CD4-positive, alpha-beta T cell (primary cell): Measurements from ENCODE around the gene PID1. TPM values are rescaled to one million over a fixed set of nuclear protein-coding genes. Genes with fewer than 3 reads are reported as not detected.

ENCODE experiments used
- ATAC-seq: fragments of 200-7000 bp; cut with Tn5 transposase; one replicate; pipeline ENCODE4 v1.10.0; 2022; ENCODE audit warnings: mild to moderate bottlenecking; ENCODE audit not compliant: poor library complexity
- CTCF ChIA-PET: fragments of 350-600 bp; sonication (Branson Sonifier 250); formaldehyde crosslinking; loops from one replicate; lab custom pipeline; 2021; ENCODE audit warnings: antibody characterized with exemption, inconsistent platforms; lab: Charles Lee
- POLR2A ChIA-PET: fragments of 350-600 bp; sonication (Branson Sonifier 250); formaldehyde crosslinking; loops from one replicate; lab custom pipeline; 2021; ENCODE audit warnings: antibody characterized with exemption, inconsistent platforms; lab: Charles Lee
- DNase-seq, 14 experiments: peaks; one replicate each; pipeline ENCODE4 v3.0.0-alpha.2; 2013 to 2020; ENCODE audit warnings: mixed read lengths in 2 of 14
- H3K27ac ChIP-seq, 2 donors: one replicate each; pipeline versions ENCODE4 v1.5.1 to v1.7.0; 2013; ENCODE audit warnings: low read length in 2 of 2, low read depth in 1 of 2, mild to moderate bottlenecking in 1 of 2
- H3K27me3 ChIP-seq, 2 experiments: 1 replicate in 1 of 2; 2 replicates in 1 of 2; pipeline versions ENCODE4 v1.6.1 to v1.7.0; 2013; ENCODE audit warnings: low read length in 2 of 2, control low read depth in 1 of 2, mild to moderate bottlenecking in 1 of 2, moderate library complexity in 1 of 2; ENCODE audit not compliant: insufficient read depth in 2 of 2, control insufficient read depth in 1 of 2
- H3K36me3 ChIP-seq: one replicate; pipeline ENCODE4 v1.6.1; 2013; ENCODE audit warnings: low read length, control low read depth; ENCODE audit not compliant: insufficient read depth
- H3K4me1 ChIP-seq: one replicate; pipeline ENCODE4 v1.6.1; 2013; ENCODE audit warnings: low read length, control low read depth; ENCODE audit not compliant: insufficient read depth
- H3K4me3 ChIP-seq: one replicate; pipeline ENCODE4 v1.5.1; 2013; ENCODE audit warnings: mild to moderate bottlenecking, low read length, moderate library complexity
- H3K9me3 ChIP-seq, 2 experiments: 1 replicate in 1 of 2; 2 replicates in 1 of 2; pipeline versions ENCODE4 v1.6.1 to v1.7.0; 2013; ENCODE audit warnings: low read length in 2 of 2, mild to moderate bottlenecking in 2 of 2, control low read depth in 1 of 2, moderate library complexity in 1 of 2; ENCODE audit not compliant: control insufficient read depth in 1 of 2, insufficient read depth in 1 of 2
- H3K27ac Mint-ChIP-seq: one replicate; pipeline ENCODE4 v1.8.0; 2020; ENCODE audit warnings: mixed read lengths
- H3K27me3 Mint-ChIP-seq: one replicate; pipeline ENCODE4 v1.8.0; 2021; ENCODE audit warnings: mixed read lengths
- H3K36me3 Mint-ChIP-seq: one replicate; pipeline ENCODE4 v1.8.0; 2021; ENCODE audit warnings: low read depth, mixed read lengths
- H3K4me1 Mint-ChIP-seq: one replicate; pipeline ENCODE4 v1.8.0; 2021; ENCODE audit warnings: low read depth, mixed read lengths
- H3K4me3 Mint-ChIP-seq: one replicate; pipeline ENCODE4 v1.8.0; 2020; ENCODE audit warnings: mild to moderate bottlenecking, mixed read lengths
- H3K9me3 Mint-ChIP-seq: one replicate; pipeline ENCODE4 v1.8.0; 2020; ENCODE audit warnings: mixed read lengths
- CTCF ChIP-seq: fragments of 200-600 bp; IDR thresholded peaks from one replicate; pipeline ENCODE4 v1.8.0; 2022; ENCODE audit warnings: antibody characterized with exemption, mild to moderate bottlenecking
- intact Hi-C, 2 experiments: fragments of 100-400 bp; cut with DNase I in 1 of 2; cut with micrococcal nuclease in 1 of 2; formaldehyde crosslinking; loops; one replicate each; pipeline versions ENCODE4 v1.15.1 to v1.9.0; 2023 to 2025; cut with DNase I, micrococcal nuclease
- total RNA-seq, 174 experiments: library from RNA in 2 of 174; stranded (reverse) in 2 of 174; gene quantifications; one replicate each; pipeline ENCODE4 v1.2.3 and lab custom pipeline; 2021 to 2026

The PID1 gene
- total RNA-seq, 2 experiments from 2014 or later = 0.38 to 0.53 TPM

GRCh38 chr2:229261599-229261998 is 9.5 kb downstream of the PID1 start:
- CTCF ChIA-PET = no interaction called here
- no peak for TF ChIP-seq CTCF

GRCh38 chr2:229261076-229261475 is 10.0 kb downstream of the PID1 start:
- Histone ChIP-seq H3K27me3 (no peaks in the 10 kb centered on the region), H3K4me3 (no peak overlapping the region), H3K36me3 (no peaks in the 10 kb centered on the region), H3K27ac (no peak overlapping the region), H3K9me3 (peaks cover 0 to 10% of the 10 kb centered on the region in 2 experiments), H3K4me1 (no peaks in the 10 kb centered on the region)
- TF ChIP-seq CTCF = no peak
- H3K36me3 Mint-ChIP-seq = no peaks in the 10 kb centered on the region
- ChIA-PET CTCF (no interaction called here), POLR2A (no interaction called here)
- H3K27me3 Mint-ChIP-seq = no peaks in the 10 kb centered on the region
- intact Hi-C loops = no loop called here
- DNase-seq = no peak
- no peak overlapping the region for H3K27ac Mint-ChIP-seq
- no peaks in the 10 kb centered on the region for H3K4me1 Mint-ChIP-seq
- H3K4me3 Mint-ChIP-seq = no peak overlapping the region
- no peak for ATAC-seq
- H3K9me3 Mint-ChIP-seq = peaks cover 13% of the 10 kb centered on the region

More at GRCh38 chr2:229261599-229261998, 9.5 kb downstream of the PID1 start:
- Histone ChIP-seq H3K4me1 (no peaks in the 10 kb centered on the region), H3K4me3 (no peak overlapping the region), H3K27ac (no peak overlapping the region), H3K9me3 (peaks cover 0 to 10% of the 10 kb centered on the region in 2 experiments), H3K27me3 (no peaks in the 10 kb centered on the region), H3K36me3 (no peaks in the 10 kb centered on the region)
- peaks cover 13% of the 10 kb centered on the region for H3K9me3 Mint-ChIP-seq
- H3K27me3 Mint-ChIP-seq = no peaks in the 10 kb centered on the region
- no peaks in the 10 kb centered on the region for H3K36me3 Mint-ChIP-seq
- no peak overlapping the region for H3K27ac Mint-ChIP-seq
- H3K4me3 Mint-ChIP-seq = no peak overlapping the region
- intact Hi-C loops = no loop called here
- ATAC-seq (no peak), DNase-seq (no peak)
- POLR2A ChIA-PET = no interaction called here
- no peaks in the 10 kb centered on the region for H3K4me1 Mint-ChIP-seq

DNA sequence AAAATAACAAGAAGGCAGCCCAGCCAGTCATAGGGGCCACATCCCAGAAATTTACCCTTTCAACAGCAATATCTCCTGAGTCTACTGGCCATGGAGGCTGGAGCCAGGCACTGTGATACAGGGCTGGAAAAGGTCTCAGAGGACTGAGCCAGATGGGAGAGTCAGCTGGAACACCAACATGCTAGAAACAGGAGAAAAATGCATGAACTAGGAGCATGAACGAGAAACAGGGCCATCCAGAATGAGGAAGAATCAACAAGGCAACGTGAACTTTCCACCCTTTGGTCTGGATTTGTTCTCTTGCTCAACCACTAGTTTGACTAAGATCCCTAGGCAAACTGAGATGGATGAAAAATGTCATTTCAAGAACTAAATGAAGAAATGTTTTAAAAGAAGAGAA is 13.1 kb downstream of the PID1 start:
- H3K27me3 Mint-ChIP-seq = no peaks in the 10 kb centered on the region
- no peak for TF ChIP-seq CTCF
- no peak overlapping the region for H3K27ac Mint-ChIP-seq
- POLR2A ChIA-PET = no interaction called here
- ATAC-seq = no peak
- H3K4me3 ChIP-seq = no peak overlapping the region
- no peaks in the 10 kb centered on the region for H3K36me3 Mint-ChIP-seq
- H3K4me1 ChIP-seq = no peaks in the 10 kb centered on the region
- no peak overlapping the region for H3K27ac ChIP-seq
- CTCF ChIA-PET = no interaction called here
- peaks cover 13% of the 10 kb centered on the region for H3K9me3 Mint-ChIP-seq
- DNase-seq = no peak
- H3K36me3 ChIP-seq = no peaks in the 10 kb centered on the region
- peaks cover 0 to 10% of the 10 kb centered on the region in 2 experiments for H3K9me3 ChIP-seq
- no peaks in the 10 kb centered on the region for H3K27me3 ChIP-seq
- intact Hi-C loops = no loop called here
- H3K4me1 Mint-ChIP-seq = no peaks in the 10 kb centered on the region
- H3K4me3 Mint-ChIP-seq = no peak overlapping the region
